Measurements from ENCODE around the gene DMXL2.

GRCh38 chr15:51613951-51614350, 8.6 kb downstream of the DMXL2 start:
- no peak for TF ChIP-seq ZNF384 (IDR thresholded peaks at IDR 0.05)
- no peak for TF ChIP-seq TARDBP (IDR thresholded peaks at IDR 0.05)
- no peak for TF ChIP-seq FOXA1 (IDR thresholded peaks at IDR 0.05)
- TF ChIP-seq BHLHE40 (IDR thresholded peaks at IDR 0.05; ENCODE audit: borderline replicate concordance), result no peak
- no peak for TF ChIP-seq SUZ12 (IDR thresholded peaks at IDR 0.05)
- no peak for TF ChIP-seq FOXM1 (IDR thresholded peaks at IDR 0.05; ENCODE audit: borderline replicate concordance)
- no peak for TF ChIP-seq FOXK2 (IDR thresholded peaks at IDR 0.05)
- no peak for TF ChIP-seq SP1 (IDR thresholded peaks at IDR 0.05)
- TF ChIP-seq PKNOX1 (IDR thresholded peaks at IDR 0.05), result no peak
- no peak for TF ChIP-seq ELF4 (IDR thresholded peaks at IDR 0.05)
- TF ChIP-seq LEF1 (IDR thresholded peaks at IDR 0.05; ENCODE audit: borderline replicate concordance), result no peak
- TF ChIP-seq ARNT (IDR thresholded peaks at IDR 0.05), result no peak

All from HEK293T (cell line).